GM12865 (cell line): ENCODE data around the gene BEGAIN.

Source experiments
- DNase-seq: peaks from one replicate; pipeline ENCODE4 v3.0.0; 2010; ENCODE audit warnings: low read depth
- H3K4me3 ChIP-seq: 2 replicates; pipeline ENCODE4 v1.5.1; 2011; ENCODE audit warnings: mild to moderate bottlenecking, low read depth, low read length, control low read depth
- CTCF ChIP-seq: IDR thresholded peaks from 2 replicates; pipeline ENCODE4 v1.5.1; 2011; ENCODE audit warnings: low read length, control low read depth, low read depth, inconsistent platforms; ENCODE audit not compliant: insufficient read depth; ENCODE audit errors: missing control alignments

The BEGAIN gene

GRCh38 chr14:100534528-100535286 lies 52.5 kb downstream of the BEGAIN start:
- no peak for DNase-seq
- H3K4me3 ChIP-seq = no peak overlapping the region
- TF ChIP-seq CTCF = no peak

- no peak for TF ChIP-seq CTCF
- no peak for DNase-seq
- no peak overlapping the region for H3K4me3 ChIP-seq
Measured at GRCh38 chr14:100533656-100534485, 53.3 kb downstream of the BEGAIN start.

- TF ChIP-seq CTCF = no peak
- H3K4me3 ChIP-seq = no peak overlapping the region
- DNase-seq = no peak
Measured at GRCh38 chr14:100532906-100533655, 54.1 kb downstream of the BEGAIN start.

- no peak overlapping the region for H3K4me3 ChIP-seq
- no peak for DNase-seq
- TF ChIP-seq CTCF = no peak
Measured at GRCh38 chr14:100532154-100532861, 54.9 kb downstream of the BEGAIN start.

- no peak for DNase-seq
- no peak overlapping the region for H3K4me3 ChIP-seq
- no peak for TF ChIP-seq CTCF
Measured at GRCh38 chr14:100531152-100532121, 55.8 kb downstream of the BEGAIN start.
